Ishikawa (cell line): ENCODE measurements around the gene MBTPS1.

Source experiments
- CEBPB ChIP-seq: IDR thresholded peaks from 2 replicates; pipeline ENCODE4 v1.6.1; 2012
- CREB1 ChIP-seq: IDR thresholded peaks from 2 replicates; pipeline ENCODE4 v1.6.1; 2012; ENCODE audit warnings: low read depth
- EGR1 ChIP-seq: IDR thresholded peaks from 2 replicates; pipeline ENCODE4 v1.6.1; 2012
- EP300 ChIP-seq: IDR thresholded peaks from 2 replicates; pipeline ENCODE4 v1.6.1; 2012; ENCODE audit warnings: borderline replicate concordance
- FOXM1 ChIP-seq: IDR thresholded peaks from 2 replicates; pipeline ENCODE4 v1.6.1; 2012; ENCODE audit warnings: low read depth, borderline replicate concordance
- MAX ChIP-seq: IDR thresholded peaks from 2 replicates; pipeline ENCODE4 v1.6.1; 2012
- NFIC ChIP-seq: IDR thresholded peaks from 2 replicates; pipeline ENCODE4 v1.6.1; 2012
- RAD21 ChIP-seq: IDR thresholded peaks from 2 replicates; pipeline ENCODE4 v1.6.1; 2012; ENCODE audit warnings: low read depth
- TAF1 ChIP-seq: IDR thresholded peaks from 2 replicates; pipeline ENCODE4 v1.6.1; 2012; ENCODE audit warnings: low read depth, mild to moderate bottlenecking
- TCF12 ChIP-seq: IDR thresholded peaks from 2 replicates; pipeline ENCODE4 v1.6.1; 2012; ENCODE audit warnings: low read depth
- TEAD4 ChIP-seq: IDR thresholded peaks from 2 replicates; pipeline ENCODE4 v1.6.1; 2012
- USF1 ChIP-seq: IDR thresholded peaks from 2 replicates; pipeline ENCODE4 v1.6.1; 2012
- YY1 ChIP-seq: IDR thresholded peaks from 2 replicates; pipeline ENCODE4 v1.6.1; 2012; ENCODE audit warnings: low read depth
- ZBTB7A ChIP-seq: IDR thresholded peaks from 2 replicates; pipeline ENCODE4 v1.6.1; 2012; ENCODE audit warnings: low read depth
- TF ChIP-seq, protein P1 (sequence below): IDR thresholded peaks from 2 replicates; pipeline ENCODE4 v1.6.1; 2012; ENCODE audit warnings: low read depth, mild to moderate bottlenecking

MBTPS1 gene

DNA sequence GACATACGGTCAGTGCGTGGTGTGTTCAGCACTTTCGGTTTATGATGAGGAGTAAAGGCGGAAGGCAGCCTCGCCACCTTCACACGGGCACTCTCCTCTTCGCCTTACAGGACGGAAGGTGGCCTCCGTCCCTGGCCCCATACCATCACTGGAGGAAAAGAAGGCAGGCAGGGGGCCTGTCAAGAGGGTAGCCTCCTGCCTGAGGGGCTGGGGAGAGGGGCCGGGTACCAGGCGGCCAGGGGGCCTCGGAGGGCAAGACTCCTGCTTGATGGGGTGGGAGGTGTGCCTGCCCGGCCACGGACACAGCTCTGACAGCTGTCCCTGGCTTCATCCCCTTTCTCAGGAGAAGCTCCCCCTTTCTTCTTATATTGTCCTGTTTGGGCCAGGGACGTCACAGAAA lies 58.5 kb downstream of the MBTPS1 start:
- TF ChIP-seq NFIC: no peak
- TF ChIP-seq CEBPB: no peak
- TF ChIP-seq TCF12: no peak
- no peak for TF ChIP-seq YY1
- TF ChIP-seq MAX: no peak
- TF ChIP-seq USF1: no peak
- no peak for TF ChIP-seq ZBTB7A
- no peak for TF ChIP-seq TAF1
- TF ChIP-seq, protein P1, sequence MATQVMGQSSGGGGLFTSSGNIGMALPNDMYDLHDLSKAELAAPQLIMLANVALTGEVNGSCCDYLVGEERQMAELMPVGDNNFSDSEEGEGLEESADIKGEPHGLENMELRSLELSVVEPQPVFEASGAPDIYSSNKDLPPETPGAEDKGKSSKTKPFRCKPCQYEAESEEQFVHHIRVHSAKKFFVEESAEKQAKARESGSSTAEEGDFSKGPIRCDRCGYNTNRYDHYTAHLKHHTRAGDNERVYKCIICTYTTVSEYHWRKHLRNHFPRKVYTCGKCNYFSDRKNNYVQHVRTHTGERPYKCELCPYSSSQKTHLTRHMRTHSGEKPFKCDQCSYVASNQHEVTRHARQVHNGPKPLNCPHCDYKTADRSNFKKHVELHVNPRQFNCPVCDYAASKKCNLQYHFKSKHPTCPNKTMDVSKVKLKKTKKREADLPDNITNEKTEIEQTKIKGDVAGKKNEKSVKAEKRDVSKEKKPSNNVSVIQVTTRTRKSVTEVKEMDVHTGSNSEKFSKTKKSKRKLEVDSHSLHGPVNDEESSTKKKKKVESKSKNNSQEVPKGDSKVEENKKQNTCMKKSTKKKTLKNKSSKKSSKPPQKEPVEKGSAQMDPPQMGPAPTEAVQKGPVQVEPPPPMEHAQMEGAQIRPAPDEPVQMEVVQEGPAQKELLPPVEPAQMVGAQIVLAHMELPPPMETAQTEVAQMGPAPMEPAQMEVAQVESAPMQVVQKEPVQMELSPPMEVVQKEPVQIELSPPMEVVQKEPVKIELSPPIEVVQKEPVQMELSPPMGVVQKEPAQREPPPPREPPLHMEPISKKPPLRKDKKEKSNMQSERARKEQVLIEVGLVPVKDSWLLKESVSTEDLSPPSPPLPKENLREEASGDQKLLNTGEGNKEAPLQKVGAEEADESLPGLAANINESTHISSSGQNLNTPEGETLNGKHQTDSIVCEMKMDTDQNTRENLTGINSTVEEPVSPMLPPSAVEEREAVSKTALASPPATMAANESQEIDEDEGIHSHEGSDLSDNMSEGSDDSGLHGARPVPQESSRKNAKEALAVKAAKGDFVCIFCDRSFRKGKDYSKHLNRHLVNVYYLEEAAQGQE: no peak
- TF ChIP-seq CREB1: no peak
- no peak for TF ChIP-seq TEAD4
- TF ChIP-seq EP300: no peak
- TF ChIP-seq FOXM1: no peak
- TF ChIP-seq EGR1: no peak
- no peak for TF ChIP-seq RAD21

GRCh38 chr16:84056933-84057332 lies 59.8 kb downstream of the MBTPS1 start:
- TF ChIP-seq RAD21 (no peak), TAF1 (no peak), EP300 (no peak), EGR1 (no peak), USF1 (no peak), CEBPB (no peak), CREB1 (no peak), MAX (no peak), NFIC (no peak), TEAD4 (no peak), TCF12 (no peak), ZBTB7A (no peak), YY1 (no peak)
- TF ChIP-seq, protein P1: no peak

- TF ChIP-seq TCF12 (no peak), YY1 (no peak), EP300 (no peak), MAX (no peak), NFIC (no peak; the same call in 1 of the 2 replicates), TAF1 (no peak), CREB1 (no peak), ZBTB7A (no peak)
Observed at GRCh38 chr16:84055801-84056634, 60.7 kb downstream of the MBTPS1 start.

DNA sequence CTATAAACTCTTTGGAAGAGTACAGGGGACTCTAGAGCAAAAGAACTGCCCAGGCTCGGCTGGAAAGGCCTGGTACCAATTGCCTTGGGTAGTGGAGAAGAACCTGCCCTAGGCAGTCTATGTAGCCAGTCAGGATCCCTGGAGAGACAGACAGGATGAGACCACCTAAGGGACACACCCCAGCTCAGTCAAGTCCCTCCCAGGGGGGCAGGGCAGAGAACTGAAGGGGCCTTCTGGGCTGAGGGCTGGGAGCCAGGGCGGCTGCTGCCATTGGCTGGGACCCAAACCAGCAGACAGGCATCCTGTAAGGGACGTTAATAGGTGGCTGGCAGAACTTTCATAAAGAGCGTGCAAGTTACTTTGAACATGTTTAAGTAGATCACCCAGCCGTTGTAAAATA lies 61.4 kb downstream of the MBTPS1 start:
- no peak for TF ChIP-seq USF1
- TF ChIP-seq, protein P1: no peak
- peak; percentile 19; the same call in 1 of the 2 replicates for TF ChIP-seq NFIC
- TF ChIP-seq EP300: no peak
